ENCODE measurements around the gene PFKFB4.

DNA sequence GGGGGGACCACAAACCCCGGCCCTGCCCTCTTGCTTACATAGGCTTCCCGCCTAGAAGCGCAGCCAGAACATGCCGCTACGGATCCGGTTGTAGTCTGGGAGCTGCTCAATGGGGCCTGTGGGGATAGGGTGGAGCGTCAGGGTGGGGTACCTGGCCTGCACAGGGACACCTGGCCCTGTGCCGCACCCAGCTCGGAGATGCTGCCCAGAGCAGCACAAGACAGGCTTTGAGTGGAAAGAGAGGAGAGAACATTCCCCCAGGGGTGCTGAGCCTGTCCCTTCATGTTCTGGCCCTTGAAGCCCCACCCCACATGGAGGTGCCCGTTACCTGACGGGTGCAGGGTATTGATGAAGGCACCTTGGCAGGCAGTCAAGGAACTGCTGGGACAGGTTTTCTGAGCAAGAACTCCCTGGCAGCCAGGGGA is 42.5 kb upstream of the PFKFB4 start:
- TF ChIP-seq CBX3 (IDR thresholded peaks at IDR 0.05; ENCODE audit: borderline replicate concordance in 1 of 2, low read length in 2 of 2), result no peak
- no peak for TF ChIP-seq CEBPB (tag; IDR thresholded peaks at IDR 0.05)
- no peak for TF ChIP-seq JUN (IDR thresholded peaks at IDR 0.05; ENCODE audit: borderline replicate concordance, low read depth, low read length)
- TF ChIP-seq JUN (CRISPR knock-in tag; IDR thresholded peaks at IDR 0.05; ENCODE audit: borderline replicate concordance), result no peak
- no peak for TF ChIP-seq ZNF589 (CRISPR knock-in tag; IDR thresholded peaks at IDR 0.05; ENCODE audit: low read depth)
- TF ChIP-seq, protein P1, sequence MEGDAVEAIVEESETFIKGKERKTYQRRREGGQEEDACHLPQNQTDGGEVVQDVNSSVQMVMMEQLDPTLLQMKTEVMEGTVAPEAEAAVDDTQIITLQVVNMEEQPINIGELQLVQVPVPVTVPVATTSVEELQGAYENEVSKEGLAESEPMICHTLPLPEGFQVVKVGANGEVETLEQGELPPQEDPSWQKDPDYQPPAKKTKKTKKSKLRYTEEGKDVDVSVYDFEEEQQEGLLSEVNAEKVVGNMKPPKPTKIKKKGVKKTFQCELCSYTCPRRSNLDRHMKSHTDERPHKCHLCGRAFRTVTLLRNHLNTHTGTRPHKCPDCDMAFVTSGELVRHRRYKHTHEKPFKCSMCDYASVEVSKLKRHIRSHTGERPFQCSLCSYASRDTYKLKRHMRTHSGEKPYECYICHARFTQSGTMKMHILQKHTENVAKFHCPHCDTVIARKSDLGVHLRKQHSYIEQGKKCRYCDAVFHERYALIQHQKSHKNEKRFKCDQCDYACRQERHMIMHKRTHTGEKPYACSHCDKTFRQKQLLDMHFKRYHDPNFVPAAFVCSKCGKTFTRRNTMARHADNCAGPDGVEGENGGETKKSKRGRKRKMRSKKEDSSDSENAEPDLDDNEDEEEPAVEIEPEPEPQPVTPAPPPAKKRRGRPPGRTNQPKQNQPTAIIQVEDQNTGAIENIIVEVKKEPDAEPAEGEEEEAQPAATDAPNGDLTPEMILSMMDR (IDR thresholded peaks at IDR 0.05 in 2 of 3, conservative IDR thresholded peaks at IDR 0.05 in 1 of 3; ENCODE audit: insufficient read depth in 2 of 3, low read depth in 1 of 3, low read length in 3 of 3), result no peak
- no peak for TF ChIP-seq CHD1 (IDR thresholded peaks at IDR 0.05; ENCODE audit: low read length)
- TF ChIP-seq NFRKB (IDR thresholded peaks at IDR 0.05; ENCODE audit: low read depth), result no peak
- TF ChIP-seq, protein P2, sequence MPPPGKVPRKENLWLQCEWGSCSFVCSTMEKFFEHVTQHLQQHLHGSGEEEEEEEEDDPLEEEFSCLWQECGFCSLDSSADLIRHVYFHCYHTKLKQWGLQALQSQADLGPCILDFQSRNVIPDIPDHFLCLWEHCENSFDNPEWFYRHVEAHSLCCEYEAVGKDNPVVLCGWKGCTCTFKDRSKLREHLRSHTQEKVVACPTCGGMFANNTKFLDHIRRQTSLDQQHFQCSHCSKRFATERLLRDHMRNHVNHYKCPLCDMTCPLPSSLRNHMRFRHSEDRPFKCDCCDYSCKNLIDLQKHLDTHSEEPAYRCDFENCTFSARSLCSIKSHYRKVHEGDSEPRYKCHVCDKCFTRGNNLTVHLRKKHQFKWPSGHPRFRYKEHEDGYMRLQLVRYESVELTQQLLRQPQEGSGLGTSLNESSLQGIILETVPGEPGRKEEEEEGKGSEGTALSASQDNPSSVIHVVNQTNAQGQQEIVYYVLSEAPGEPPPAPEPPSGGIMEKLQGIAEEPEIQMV (tag; conservative IDR thresholded peaks at IDR 0.05; ENCODE audit: low read depth), result no peak
- TF ChIP-seq EZH2 (IDR thresholded peaks at IDR 0.05; ENCODE audit: borderline replicate concordance, low read depth, low read length), result no peak
- TF ChIP-seq CBFB (CRISPR knock-in tag; IDR thresholded peaks at IDR 0.05), result no peak
- no peak for TF ChIP-seq ETV6 (IDR thresholded peaks at IDR 0.05; ENCODE audit: borderline replicate concordance in 1 of 2, low read depth in 2 of 2, low read length in 1 of 2)
- TF ChIP-seq ETV6 (CRISPR knock-in tag; IDR thresholded peaks at IDR 0.05; ENCODE audit: borderline replicate concordance), result no peak
- no peak for TF ChIP-seq POLR2B (IDR thresholded peaks at IDR 0.05; ENCODE audit: low read depth, partially characterized antibody)
- no peak for TF ChIP-seq KDM1A (IDR thresholded peaks at IDR 0.05)

Measured in K562 (cell line).